Keratinocyte (primary cell): ENCODE results near the gene POU6F2.

Experiments used
- CTCF ChIP-seq, 3 experiments: IDR thresholded peaks in 1 of 3; conservative IDR thresholded peaks in 1 of 3; optimal IDR thresholded peaks in 1 of 3; 2 replicates in 2 of 3; 3 replicates in 1 of 3; pipeline versions ENCODE3 to v1.5.1; 2011; ENCODE audit warnings: low read length in 3 of 3, mild to moderate bottlenecking in 3 of 3, moderate library complexity in 2 of 3, control low read depth in 1 of 3, inconsistent platforms in 1 of 3; ENCODE audit not compliant: insufficient read depth in 2 of 3; ENCODE audit errors: extremely low read depth in 1 of 3
- EZH2 ChIP-seq: IDR thresholded peaks from one replicate; pipeline ENCODE4 v1.6.1; 2012; ENCODE audit warnings: inconsistent platforms, mild to moderate bottlenecking, low read length, moderate library complexity

DNA sequence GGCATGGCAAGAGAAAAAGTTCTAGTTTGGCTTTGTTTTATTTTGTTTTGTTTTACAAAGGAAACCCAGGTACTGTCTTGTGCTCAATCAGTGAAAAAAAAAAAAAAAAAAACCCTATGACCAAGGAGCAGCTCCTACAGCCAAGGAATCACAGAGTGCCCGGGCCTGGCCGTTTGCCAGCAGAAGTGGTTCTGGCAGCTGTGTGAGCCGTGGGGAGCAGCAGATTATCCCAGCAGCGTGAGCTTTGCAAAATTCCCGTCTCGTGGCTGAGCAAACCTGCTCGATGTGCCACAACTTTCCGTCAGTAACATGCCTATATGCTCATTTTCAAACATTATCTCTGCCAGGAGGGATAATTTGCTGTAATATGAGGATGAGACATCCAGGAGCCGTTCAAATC is 293.7 kb downstream of the POU6F2 start:
- TF ChIP-seq EZH2 (no peak), CTCF (optimal IDR thresholded peaks at IDR 0.05 in 1 of 3, IDR thresholded peaks at IDR 0.05 in 1 of 3, conservative IDR thresholded peaks at IDR 0.05 in 1 of 3; ENCODE audit: extremely low read depth in 1 of 3, insufficient read depth in 2 of 3, low read length in 3 of 3) (no peak)
